Measurements from ENCODE around the gene FAM180B. TPM values are rescaled to one million over a fixed set of nuclear protein-coding genes. Genes with fewer than 3 reads are reported as not detected.

Gene FAM180B
- total and polyA plus RNA-seq, 2 donors (not counting 1 experiment from before 2014, with no cell fraction given) = not detected

DNA sequence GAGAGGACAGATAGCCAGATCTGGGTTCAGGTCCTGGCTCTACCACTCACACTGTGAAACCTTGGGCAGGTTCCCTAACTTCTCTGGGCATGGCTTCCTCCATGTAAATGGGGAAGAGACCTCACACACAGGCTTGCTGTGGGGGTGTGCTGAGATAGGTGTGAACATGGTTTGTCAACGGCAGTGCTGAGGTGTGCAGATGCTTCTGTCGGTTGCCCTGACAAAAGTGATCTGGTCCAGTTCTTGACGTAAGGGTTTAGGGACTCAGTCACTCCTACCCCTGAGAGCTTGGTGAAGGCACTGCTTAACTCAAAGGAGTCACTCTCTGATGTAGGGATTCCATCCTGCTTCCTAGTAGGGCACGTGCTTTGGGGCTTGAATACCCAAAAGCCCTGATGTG is 5.8 kb downstream of the FAM180B start:
- H3K4me2 ChIP-seq (ENCODE audit: extremely low read depth, insufficient read depth, low read length) = no peak overlapping the region
- TF ChIP-seq CTCF (conservative IDR thresholded peaks at IDR 0.05 in 1 of 2, IDR thresholded peaks at IDR 0.05 in 1 of 2; ENCODE audit: low read depth in 1 of 2, low read length in 2 of 2) (no peak), EZH2 (IDR thresholded peaks at IDR 0.05; ENCODE audit: low read length, missing control alignments) (peak; percentile 28)
- no peaks in the 10 kb centered on the region for H3K9me3 ChIP-seq (ENCODE audit: control insufficient read depth, insufficient read depth, low read depth, low read length)
- no peaks in the 10 kb centered on the region for H3K4me1 ChIP-seq (ENCODE audit: control insufficient read depth, extremely low read depth, insufficient read depth, low read length)
- no peaks in the 10 kb centered on the region for H4K20me1 ChIP-seq (ENCODE audit: control insufficient read depth, extremely low read depth, insufficient read depth, low read length)
- H3K4me3 ChIP-seq (replicated peaks in 1 of 4; ENCODE audit: control extremely low read depth in 1 of 4, insufficient read depth in 1 of 4, low read depth in 3 of 4, low read length in 4 of 4) = no peak overlapping the region
- H3K9ac ChIP-seq (ENCODE audit: insufficient read depth, low read length) = no peak overlapping the region
- no peaks in the 10 kb centered on the region for H3K36me3 ChIP-seq (ENCODE audit: control insufficient read depth, insufficient read depth, low read length)
- H3K27me3 ChIP-seq (ENCODE audit: control insufficient read depth, insufficient read depth, low read length) = peaks cover 41% of the 10 kb centered on the region
- DNase-seq (ENCODE audit: low read depth in 2 of 2) = no peak
- no peak overlapping the region for H3K27ac ChIP-seq (ENCODE audit: insufficient read depth, low read length)
- H3K79me2 ChIP-seq (ENCODE audit: control insufficient read depth, insufficient read depth, low read length) = no peaks in the 10 kb centered on the region
- H2AFZ ChIP-seq (ENCODE audit: low read length) = no peak overlapping the region

- Histone ChIP-seq H3K27me3 (ENCODE audit: control insufficient read depth, insufficient read depth, low read length) (peaks cover 41% of the 10 kb centered on the region), H3K4me1 (ENCODE audit: control insufficient read depth, extremely low read depth, insufficient read depth, low read length) (no peaks in the 10 kb centered on the region), H3K4me2 (ENCODE audit: extremely low read depth, insufficient read depth, low read length) (no peak overlapping the region), H3K36me3 (ENCODE audit: control insufficient read depth, insufficient read depth, low read length) (no peaks in the 10 kb centered on the region), H4K20me1 (ENCODE audit: control insufficient read depth, extremely low read depth, insufficient read depth, low read length) (no peaks in the 10 kb centered on the region), H3K4me3 (replicated peaks in 1 of 4; ENCODE audit: control extremely low read depth in 1 of 4, insufficient read depth in 1 of 4, low read depth in 3 of 4, low read length in 4 of 4) (no peak overlapping the region), H3K27ac (ENCODE audit: insufficient read depth, low read length) (no peak overlapping the region), H3K9me3 (ENCODE audit: control insufficient read depth, insufficient read depth, low read depth, low read length) (no peaks in the 10 kb centered on the region), H2AFZ (ENCODE audit: low read length) (no peak overlapping the region), H3K79me2 (ENCODE audit: control insufficient read depth, insufficient read depth, low read length) (no peaks in the 10 kb centered on the region), H3K9ac (ENCODE audit: insufficient read depth, low read length) (no peak overlapping the region)
- DNase-seq (ENCODE audit: low read depth in 2 of 2) = no peak
- TF ChIP-seq CTCF (conservative IDR thresholded peaks at IDR 0.05 in 1 of 2, IDR thresholded peaks at IDR 0.05 in 1 of 2; ENCODE audit: low read depth in 1 of 2, low read length in 2 of 2) = no peak
Observed at GRCh38 chr11:47592970-47593369, 6.5 kb downstream of the FAM180B start.

GRCh38 chr11:47593492-47593933 is 7.0 kb downstream of the FAM180B start:
- DNase-seq (ENCODE audit: low read depth in 2 of 2) = no peak
- H3K4me2 ChIP-seq (ENCODE audit: extremely low read depth, insufficient read depth, low read length) = no peak overlapping the region
- peaks cover 41% of the 10 kb centered on the region for H3K27me3 ChIP-seq (ENCODE audit: control insufficient read depth, insufficient read depth, low read length)
- H3K27ac ChIP-seq (ENCODE audit: insufficient read depth, low read length) = no peak overlapping the region
- H3K36me3 ChIP-seq (ENCODE audit: control insufficient read depth, insufficient read depth, low read length) = no peaks in the 10 kb centered on the region
- no peaks in the 10 kb centered on the region for H3K79me2 ChIP-seq (ENCODE audit: control insufficient read depth, insufficient read depth, low read length)
- TF ChIP-seq CTCF (conservative IDR thresholded peaks at IDR 0.05 in 1 of 2, IDR thresholded peaks at IDR 0.05 in 1 of 2; ENCODE audit: low read depth in 1 of 2, low read length in 2 of 2) (no peak), EZH2 (IDR thresholded peaks at IDR 0.05; ENCODE audit: low read length, missing control alignments) (peak; percentile 92)
- no peaks in the 10 kb centered on the region for H4K20me1 ChIP-seq (ENCODE audit: control insufficient read depth, extremely low read depth, insufficient read depth, low read length)
- no peaks in the 10 kb centered on the region for H3K9me3 ChIP-seq (ENCODE audit: control insufficient read depth, insufficient read depth, low read depth, low read length)
- H3K4me1 ChIP-seq (ENCODE audit: control insufficient read depth, extremely low read depth, insufficient read depth, low read length) = no peaks in the 10 kb centered on the region
- peak overlapping the region in 2 of 4 experiments; percentile 28 to 47 for H3K4me3 ChIP-seq (replicated peaks in 1 of 4; ENCODE audit: control extremely low read depth in 1 of 4, insufficient read depth in 1 of 4, low read depth in 3 of 4, low read length in 4 of 4)
- H3K9ac ChIP-seq (ENCODE audit: insufficient read depth, low read length) = no peak overlapping the region
- no peak overlapping the region for H2AFZ ChIP-seq (ENCODE audit: low read length)
